ENCODE measurements around the gene SLC22A5. TPM values are rescaled to one million over a fixed set of nuclear protein-coding genes. Genes with fewer than 3 reads are reported as not detected.

The SLC22A5 gene
- polyA plus RNA-seq, 4 donors, result 41.5 to 54.5 (median 43.5) TPM

DNA sequence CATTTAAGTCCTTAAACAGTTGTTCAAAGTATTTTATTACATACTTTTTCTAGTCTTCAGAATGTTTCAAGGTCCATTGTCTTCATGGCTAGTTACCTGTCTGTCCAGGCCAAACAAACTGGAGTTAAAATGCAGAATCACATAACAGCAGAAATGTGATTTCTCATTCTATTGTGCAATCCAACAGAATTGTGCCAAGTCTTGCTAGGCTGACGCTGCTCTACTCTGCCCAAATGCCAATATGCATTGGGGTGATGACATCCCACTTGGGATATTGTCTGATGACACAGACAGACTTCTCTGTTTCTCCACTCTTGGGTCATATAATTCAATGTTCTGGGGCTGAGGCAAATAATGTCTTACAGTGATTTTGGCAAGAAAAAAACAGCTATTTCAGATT lies 5.2 kb upstream of the SLC22A5 start:
- DNase-seq (ENCODE audit: low read depth in 4 of 4, low spot score in 3 of 4), result no peak

DNA sequence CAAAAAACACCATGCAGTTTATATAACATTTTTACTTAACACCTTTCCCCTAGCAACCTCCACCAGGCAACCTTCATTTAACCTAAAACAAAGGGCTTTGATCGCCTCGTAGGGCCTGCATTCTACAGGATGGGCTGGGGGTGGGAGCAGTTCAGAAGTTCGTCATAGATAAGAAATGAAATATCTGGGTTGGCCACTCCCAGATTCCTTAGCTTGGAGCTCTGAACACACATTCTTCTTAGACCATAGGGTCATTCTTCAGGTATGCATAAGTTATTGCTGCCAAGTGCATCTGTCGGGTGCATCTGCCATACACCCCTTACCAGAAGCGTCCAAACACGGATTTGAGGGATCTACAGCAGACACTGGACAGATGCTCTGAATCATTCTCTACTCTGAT lies 4.3 kb upstream of the SLC22A5 start:
- DNase-seq (ENCODE audit: low read depth in 4 of 4, low spot score in 3 of 4), result no peak

DNA sequence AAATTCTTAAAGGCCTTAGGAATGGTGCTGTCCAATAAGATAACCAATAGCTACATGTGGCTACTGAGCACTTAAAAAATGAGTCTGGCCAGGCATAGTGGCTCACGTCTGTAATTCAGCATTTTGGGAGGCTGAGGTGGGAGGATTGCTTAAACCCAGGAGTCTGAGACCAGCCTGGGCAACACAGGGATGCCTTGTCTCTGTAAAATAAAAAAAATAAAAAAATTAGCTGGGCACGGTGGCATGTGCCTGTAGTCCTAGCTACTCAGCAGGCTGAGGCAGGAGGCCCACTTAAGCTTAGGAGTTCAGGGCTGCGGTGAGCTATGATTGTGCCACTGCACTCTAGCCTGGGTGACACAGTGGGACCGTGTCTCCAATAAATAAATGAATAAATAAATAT lies 1.3 kb upstream of the SLC22A5 start:
- no peak for DNase-seq (ENCODE audit: low read depth in 4 of 4, low spot score in 3 of 4)

DNA sequence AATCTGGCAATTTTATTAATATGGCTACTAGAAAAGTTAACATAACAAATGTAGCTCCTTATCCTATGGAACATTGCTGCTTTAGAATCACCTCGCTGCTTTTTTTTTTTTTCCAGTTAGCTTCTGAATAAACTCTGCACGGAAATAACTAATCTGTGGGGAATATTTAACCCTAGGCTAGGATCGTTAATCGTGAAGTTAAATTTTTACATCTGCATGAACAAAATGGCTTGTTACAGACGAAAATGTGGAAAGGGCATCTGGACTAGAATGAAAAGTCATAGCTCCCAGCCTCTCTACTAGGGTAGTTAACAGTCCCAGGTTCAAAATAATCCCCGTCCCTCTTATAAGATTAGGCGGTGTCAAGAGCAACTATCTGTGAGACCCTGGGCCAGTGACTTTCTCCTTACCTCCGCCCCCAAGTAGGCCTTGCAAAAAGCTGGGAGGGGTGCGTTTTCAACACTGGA lies 470 bp upstream of the SLC22A5 start:
- peak in 3 of 4 donors; percentile 36 to 61 (median 47) for DNase-seq (ENCODE audit: low read depth in 4 of 4, low spot score in 3 of 4)

DNA sequence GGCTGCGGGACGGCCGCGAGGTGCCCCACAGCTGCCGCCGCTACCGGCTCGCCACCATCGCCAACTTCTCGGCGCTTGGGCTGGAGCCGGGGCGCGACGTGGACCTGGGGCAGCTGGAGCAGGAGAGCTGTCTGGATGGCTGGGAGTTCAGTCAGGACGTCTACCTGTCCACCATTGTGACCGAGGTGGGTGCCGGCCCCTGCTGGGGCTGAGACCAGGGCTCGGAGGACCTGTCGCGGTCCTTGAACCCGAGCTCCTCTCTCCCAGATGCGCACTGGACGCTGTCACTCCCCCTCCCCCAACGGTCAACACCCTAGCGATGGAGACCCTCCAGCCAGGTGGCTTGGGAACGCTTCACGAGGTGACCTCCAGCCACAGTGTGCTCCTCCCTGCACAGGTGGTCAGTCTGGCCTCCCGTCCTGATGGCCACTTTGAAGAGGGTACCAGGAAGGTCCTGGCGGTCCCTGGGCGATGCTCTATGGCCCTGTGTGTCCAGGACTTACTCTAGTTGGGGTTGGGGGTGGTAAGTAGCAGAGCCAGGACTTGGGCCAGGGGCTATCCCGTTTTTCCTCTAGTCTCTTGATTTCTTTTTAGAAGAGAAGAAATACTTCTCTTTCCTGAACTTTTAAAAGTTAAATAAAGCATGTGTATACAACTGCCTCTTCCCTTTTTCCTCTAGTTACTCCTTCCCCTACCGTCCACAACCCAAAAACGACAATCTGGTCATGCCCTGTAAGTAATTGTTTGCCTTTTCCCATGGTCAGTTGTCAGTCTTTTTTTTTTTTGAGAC lies 866 bp downstream of the SLC22A5 start:
- DNase-seq (ENCODE audit: low read depth in 4 of 4, low spot score in 3 of 4), result no peak

DNA sequence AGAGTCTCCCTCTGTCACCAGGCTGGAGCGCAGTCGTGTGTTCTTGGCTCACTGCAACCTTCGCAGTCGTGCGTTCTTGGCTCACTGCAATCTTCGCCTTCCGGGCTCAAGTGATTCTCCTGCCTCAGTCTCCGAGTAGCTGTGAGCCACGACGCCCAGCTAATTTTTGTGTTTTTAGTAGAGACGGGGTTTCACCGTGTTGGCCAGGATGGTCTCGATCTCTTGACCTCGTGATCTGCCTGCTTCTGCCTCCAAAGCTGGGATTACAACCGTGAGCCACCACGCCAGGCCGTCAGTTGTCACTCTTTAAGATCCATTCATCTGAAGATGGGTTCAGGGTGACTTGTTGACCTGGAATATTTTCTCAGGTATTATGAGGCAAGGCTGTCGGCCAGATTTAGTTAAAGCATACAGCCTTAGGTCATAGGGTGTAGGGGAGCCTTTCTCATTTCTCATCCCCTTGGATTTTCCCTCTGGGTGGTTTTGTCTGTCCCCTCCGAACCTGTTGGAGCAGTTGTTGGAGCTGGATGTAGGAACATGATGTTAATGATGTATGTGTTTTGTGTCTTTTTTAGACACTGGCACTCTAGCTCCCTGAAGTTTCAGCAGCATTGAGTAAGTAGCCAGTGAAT lies 1.6 kb downstream of the SLC22A5 start:
- DNase-seq (ENCODE audit: low read depth in 4 of 4, low spot score in 3 of 4), result no peak

DNA sequence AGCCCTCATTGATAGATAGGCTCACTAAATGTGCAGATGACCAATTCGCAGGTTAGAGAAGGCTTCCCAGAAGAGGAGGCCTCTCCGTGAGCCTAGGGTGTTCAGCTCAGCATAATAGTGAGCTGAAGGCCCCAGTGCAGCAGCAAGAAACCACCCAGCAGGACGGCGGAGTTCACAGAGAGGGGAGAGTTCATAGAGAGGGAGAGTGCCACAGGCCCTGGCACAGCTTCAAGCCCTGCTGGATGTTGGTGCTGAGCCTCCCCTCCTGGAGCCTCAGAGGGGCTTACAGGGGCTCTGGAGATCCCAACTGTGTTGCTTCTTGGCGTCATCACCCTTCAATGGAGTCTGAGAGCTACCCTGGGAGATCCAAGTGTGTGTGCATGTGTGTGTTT lies 2.1 kb downstream of the SLC22A5 start:
- DNase-seq (ENCODE audit: low read depth in 4 of 4, low spot score in 3 of 4), result no peak

DNA sequence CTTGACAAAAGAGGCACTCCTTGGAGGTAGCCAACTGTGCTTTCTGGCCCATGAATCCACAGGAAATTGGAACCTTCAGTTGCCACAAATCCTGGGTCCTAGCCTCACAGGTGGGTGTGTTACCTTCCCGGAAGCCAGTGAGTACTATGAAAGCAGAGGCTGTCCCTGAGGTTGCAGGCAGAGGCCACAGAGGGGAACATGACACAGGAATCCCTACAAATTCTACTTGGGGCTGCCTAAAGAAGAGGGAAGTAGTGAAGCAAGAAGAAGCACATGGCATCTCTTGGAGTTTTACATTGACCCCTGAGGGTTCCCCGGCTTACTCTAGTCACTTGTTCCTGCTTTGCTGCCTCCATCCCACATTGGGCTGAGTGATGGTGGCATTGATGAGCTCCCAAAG lies 2.6 kb downstream of the SLC22A5 start:
- no peak for DNase-seq (ENCODE audit: low read depth in 4 of 4, low spot score in 3 of 4)

DNA sequence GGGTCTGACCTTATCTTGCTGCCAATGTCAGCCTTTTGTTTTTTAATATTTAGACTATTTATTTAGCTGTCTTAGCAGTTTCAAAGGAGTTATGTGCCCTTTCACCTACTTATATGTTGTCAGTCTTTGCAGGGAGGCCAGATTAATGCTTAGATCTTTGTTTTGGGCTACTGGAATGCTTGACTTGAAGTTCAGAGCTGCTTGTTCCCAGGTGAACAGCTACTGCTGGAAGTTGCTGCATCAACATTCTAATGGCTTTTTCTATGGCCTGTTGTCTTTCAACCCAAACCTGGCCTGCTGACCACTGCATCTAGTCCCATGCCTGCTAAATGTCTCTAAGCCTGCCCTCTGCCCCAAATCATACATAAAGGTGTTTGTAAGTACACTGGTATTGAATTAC lies 3.0 kb downstream of the SLC22A5 start:
- no peak for DNase-seq (ENCODE audit: low read depth in 4 of 4, low spot score in 3 of 4)

DNA sequence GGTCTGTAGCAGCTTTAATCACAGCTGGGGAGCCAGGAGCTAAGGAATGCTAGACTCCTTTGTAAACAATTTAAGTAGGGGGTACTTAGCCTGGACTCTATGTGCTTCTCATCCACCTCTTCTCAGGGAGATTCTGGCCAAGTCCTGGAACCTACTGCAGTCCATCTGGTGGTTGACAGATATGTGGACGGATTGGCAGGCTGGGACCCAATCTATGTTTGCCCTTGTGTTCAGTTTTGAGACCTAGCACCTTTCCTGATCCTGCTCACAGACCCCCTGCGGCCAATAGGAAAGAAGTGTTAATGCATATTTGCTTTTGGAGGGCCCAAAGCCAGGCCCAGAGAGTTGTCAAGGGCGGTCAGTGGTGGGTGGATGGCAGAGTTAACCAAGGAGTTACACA lies 6.4 kb downstream of the SLC22A5 start:
- no peak for DNase-seq (ENCODE audit: low read depth in 4 of 4, low spot score in 3 of 4)

DNA sequence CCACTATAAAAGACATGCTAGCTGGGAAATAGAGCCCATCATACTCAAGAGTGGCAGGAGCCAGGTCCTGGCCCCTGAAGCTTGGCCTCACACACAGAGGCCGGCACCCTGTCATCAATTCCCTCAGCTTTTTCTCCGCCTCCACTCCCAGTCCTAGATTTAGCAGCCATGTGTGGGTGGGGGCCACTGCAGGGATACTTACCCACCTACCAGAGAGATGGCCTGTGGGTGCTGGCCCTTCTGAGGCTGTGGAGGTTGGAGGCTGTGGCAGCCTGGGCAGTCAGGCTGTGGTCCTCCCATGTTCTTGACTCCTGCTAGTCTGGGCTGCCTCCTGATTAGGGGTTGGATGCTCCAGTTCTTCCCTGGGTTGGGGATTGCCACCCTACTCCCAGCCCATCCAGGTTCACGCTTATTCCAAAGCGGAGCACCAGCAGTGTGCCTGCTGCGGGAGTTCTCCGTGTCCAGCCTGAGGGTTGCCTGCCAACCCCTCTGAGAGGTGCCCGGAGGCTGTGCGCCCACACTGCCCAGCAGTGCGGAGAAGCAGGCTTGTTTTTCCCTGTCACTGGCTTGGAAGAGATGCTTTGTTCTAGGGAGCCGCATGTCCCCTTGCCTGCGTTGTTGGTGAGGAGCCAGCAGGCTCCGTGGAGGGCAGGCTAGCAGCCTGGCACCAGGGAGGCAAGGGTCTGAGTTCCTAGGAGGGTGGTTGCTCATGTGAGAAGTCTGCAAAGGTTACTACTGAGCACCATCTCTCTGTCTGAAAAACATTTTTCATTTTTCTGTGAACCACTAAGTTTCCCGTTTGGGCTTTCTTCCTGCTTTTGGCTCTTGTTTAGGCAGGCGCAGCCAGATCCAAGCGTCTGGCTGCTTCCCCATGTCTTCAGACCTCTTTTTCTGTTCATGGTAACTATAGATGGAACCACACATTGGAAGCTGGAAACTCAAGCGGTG lies 7.5 kb downstream of the SLC22A5 start:
- DNase-seq (ENCODE audit: low read depth in 4 of 4, low spot score in 3 of 4), result no peak

DNA sequence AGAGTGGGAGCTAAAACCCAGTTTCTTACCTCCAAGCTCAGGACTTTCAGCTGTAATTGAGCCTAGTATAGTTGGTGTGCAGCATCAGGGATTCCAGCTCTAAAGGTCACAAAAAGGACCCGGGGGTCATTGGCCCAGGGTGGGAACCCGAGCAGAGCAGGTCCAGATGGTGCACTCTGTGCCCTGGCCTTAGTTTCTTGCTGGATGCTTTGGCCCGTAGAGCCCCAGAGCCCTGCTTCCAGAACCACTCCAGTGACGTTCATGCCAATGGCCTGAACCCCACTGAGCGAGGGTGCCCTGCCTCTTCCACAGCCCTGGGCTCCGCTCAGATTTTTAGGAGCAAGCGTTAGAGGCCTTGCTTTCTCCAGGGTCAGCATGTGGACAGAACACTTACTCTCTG lies 8.2 kb downstream of the SLC22A5 start:
- DNase-seq (ENCODE audit: low read depth in 4 of 4, low spot score in 3 of 4), result no peak

DNA sequence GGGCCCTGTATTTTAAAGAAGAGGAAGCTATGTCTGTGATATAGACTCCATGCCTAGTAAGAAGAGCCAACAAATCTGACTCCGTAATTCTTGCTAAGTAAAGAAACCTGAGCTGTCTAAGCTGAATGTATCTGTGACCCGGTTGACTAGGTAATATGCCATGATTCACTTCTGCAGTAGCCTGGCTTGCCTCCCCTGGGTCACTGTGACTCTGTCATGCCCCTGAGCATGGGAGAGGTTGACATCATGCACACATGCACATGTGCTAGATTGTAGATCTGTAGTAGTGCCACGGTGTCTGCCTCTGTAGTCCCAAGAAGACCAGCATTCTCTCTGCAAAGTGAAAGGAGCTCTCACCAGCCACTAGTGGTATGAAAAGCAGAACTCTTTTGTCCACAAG lies 9.1 kb downstream of the SLC22A5 start:
- DNase-seq (ENCODE audit: low read depth in 4 of 4, low spot score in 3 of 4), result no peak

DNA sequence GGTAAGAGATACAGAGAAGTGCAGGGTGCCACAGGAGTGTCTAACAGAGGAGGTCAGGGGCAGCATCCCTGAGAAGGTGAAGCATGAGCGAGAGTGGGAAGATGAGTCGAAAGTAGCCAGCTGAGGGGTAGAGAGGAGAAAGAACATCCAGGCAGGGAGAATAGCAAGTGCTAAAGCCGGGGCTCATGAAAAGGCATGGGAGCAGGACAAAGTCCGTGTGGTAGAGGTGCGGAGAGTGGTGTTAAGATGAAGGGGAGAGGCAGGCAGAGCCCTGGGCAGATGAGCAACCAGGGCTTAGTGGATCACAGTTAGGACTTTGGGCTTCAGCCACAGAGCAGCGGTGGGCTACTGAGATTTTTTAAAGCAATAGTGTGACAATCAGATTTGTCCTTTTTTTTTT lies 10.5 kb downstream of the SLC22A5 start:
- DNase-seq (ENCODE audit: low read depth in 4 of 4, low spot score in 3 of 4), result no peak

DNA sequence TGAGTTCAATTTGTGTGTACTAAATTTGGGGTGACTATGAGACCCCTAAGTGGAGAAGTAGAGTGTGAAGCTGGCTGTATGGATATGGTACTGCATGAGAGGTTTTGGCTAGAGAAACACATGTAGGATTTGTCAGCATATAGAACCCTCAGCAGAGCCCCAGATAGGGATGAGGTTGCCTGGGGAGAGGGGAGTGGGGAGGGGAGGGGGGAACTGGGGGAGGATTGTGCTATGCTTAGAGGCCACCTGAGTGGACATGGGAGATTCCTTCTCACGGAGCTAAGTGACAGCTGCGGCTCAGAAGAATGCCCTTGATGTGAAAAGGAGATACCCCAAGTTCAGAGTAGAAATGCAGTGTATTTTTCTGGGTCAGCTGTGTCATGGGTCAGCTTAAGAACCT lies 11.2 kb downstream of the SLC22A5 start:
- DNase-seq (ENCODE audit: low read depth in 4 of 4, low spot score in 3 of 4), result no peak

DNA sequence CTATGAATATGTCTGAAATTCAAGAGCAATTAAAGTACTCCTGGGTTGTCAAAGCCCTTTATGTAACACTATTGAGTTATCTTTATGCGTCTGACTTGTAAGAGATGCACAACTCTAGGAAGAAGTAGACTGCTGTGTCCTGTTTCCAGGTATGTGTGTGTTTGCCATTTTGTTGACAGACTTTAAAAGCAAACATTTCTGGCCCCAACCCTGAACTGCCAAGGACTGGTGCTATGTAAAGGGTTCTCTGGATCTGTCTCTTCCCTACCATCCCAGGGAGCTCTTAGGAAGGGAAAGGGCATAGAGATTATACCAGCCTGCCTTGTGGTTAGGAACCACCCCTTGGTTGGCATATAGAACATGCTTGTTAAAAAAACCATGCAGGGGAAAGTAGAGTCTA lies 12.1 kb downstream of the SLC22A5 start:
- no peak for DNase-seq (ENCODE audit: low read depth in 4 of 4, low spot score in 3 of 4)

DNA sequence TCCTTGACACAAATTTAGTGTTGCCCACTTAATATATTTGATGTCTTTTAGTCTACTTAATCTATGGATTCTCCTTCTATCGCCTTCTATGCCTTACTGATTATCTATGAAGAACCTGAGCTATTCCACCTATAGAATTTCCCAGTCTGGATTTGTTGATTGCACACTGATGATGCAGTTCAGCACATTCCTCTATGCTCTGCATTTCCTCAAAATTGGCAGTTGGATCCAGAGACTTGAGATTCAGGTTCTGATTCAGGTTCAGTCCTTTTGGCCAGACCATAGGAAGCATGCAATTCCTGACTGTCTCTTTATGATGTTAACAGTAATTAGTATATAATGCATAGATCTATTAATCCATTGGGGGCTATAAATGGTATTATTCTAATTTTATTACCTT lies 13.8 kb downstream of the SLC22A5 start:
- DNase-seq (ENCODE audit: low read depth in 4 of 4, low spot score in 3 of 4), result no peak

DNA sequence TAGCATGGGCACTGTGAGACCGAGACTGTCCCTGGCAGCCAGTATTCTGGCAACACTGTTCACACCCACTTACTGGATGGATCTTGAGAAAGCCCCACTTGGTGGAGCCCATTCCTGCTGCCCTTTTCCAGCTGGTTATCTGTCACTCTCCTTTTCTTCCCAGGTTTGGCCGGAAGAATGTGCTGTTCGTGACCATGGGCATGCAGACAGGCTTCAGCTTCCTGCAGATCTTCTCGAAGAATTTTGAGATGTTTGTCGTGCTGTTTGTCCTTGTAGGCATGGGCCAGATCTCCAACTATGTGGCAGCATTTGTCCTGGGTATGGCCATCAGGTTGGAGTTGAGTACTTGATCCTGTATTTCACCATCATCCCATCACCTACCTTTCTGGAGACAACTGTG lies 14.5 kb downstream of the SLC22A5 start:
- no peak for DNase-seq (ENCODE audit: low read depth in 4 of 4, low spot score in 3 of 4)

DNA sequence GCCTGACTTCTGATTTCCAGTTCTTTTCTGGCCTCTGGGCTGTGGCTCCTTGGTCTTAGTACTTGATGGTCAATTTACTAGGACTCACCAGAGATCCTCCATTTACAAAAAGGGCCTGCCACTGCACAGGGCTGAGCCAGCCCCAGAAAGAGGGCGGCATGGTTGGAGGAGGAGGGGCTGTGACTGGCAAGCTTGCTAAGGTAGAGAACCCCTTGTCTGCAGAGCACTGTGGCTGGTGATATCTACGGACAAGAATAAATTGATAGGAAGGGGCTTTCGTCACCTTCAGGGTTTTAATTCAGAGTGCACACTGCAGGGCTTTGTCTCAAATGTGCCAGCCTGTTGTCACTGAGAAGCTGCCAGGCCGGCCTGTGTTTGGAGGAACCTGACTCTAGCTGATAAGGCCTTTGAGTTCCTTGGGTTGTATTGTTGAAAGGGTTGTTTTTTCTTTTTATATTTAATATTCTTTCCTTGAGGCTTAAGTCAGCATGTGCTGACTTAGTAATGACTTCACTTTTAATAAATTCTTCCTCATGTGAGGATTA lies 15.1 kb downstream of the SLC22A5 start:
- DNase-seq (ENCODE audit: low read depth in 4 of 4, low spot score in 3 of 4), result no peak

DNA sequence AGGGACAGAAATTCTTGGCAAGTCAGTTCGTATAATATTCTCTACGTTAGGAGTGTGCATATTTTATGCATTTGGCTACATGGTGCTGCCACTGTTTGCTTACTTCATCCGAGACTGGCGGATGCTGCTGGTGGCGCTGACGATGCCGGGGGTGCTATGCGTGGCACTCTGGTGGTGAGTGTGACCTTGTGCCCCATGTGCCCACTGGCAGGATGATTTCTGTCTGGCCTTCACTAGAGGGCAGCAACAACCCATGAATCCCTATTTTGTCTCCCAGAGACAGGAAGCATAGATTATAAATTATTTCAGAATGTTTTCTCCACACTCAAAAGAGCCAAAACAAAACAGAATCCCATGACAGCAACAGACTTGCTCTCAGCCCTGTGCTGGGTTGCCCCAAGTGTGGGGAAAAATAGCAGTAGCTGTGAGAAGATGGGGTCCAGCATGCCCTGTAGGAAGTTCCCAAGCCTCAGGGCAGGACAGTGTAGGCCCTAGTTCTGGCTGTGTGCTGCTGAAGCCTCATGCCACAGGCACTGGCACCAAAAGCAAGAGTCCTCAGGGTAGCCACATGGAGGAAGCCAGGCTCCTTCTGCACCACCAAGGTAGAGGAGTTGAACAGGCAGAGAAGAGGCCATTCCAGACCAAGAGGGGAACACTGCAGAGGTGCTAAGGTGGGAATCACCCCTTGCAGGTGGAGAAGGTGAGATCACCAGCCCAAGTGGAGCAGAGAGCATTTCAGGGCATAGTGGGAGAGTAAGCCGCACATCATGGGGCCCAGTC lies 16.0 kb downstream of the SLC22A5 start:
- peak in 1 of 4 donors; percentile 52 for DNase-seq (ENCODE audit: low read depth in 4 of 4, low spot score in 3 of 4)

Data from right renal pelvis (tissue), 4 donors.